CD4-positive, alpha-beta memory T cell (primary cell): ENCODE results near the gene RGS1. TPM values are rescaled to one million over a fixed set of nuclear protein-coding genes. Genes with fewer than 3 reads are reported as not detected.
"Not testable (repeated sequence)": the region's sequence is repeated elsewhere in the genome, so short reads cannot be mapped to it uniquely, and the experiment has no call there.

Source experiments
- CTCF ChIA-PET: fragments of 350-600 bp; sonication (Branson Sonifier 250); formaldehyde crosslinking; loops from one replicate; lab custom pipeline; 2021; ENCODE audit warnings: inconsistent platforms; ENCODE audit not compliant: partially characterized antibody; lab: Charles Lee
- POLR2A ChIA-PET: fragments of 350-600 bp; sonication (Branson Sonifier 250); formaldehyde crosslinking; loops from one replicate; lab custom pipeline; 2021; ENCODE audit not compliant: partially characterized antibody; lab: Charles Lee
- DNase-seq, 5 donors: peaks; one replicate each; pipeline versions ENCODE4 v3.0.0 to v3.0.0-alpha.2; 2020 to 2022; ENCODE audit warnings: mixed read lengths in 1 of 5
- H3K27ac ChIP-seq: one replicate; pipeline ENCODE4 v1.7.0; 2013; ENCODE audit warnings: low read depth, low read length
- H3K27me3 ChIP-seq: 2 replicates; pipeline ENCODE4 v1.7.0; 2013; ENCODE audit warnings: mild to moderate bottlenecking, low read length, moderate library complexity; ENCODE audit not compliant: insufficient read depth
- H3K36me3 ChIP-seq: 2 replicates; pipeline ENCODE4 v1.7.0; 2013; ENCODE audit warnings: mild to moderate bottlenecking, low read length, moderate library complexity; ENCODE audit not compliant: insufficient read depth
- H3K4me1 ChIP-seq: 2 replicates; pipeline ENCODE4 v1.7.0; 2013; ENCODE audit warnings: mild to moderate bottlenecking, low read length, moderate library complexity; ENCODE audit not compliant: insufficient read depth
- H3K4me3 ChIP-seq, 2 donors: one replicate each; pipeline ENCODE4 v1.7.0; 2013; ENCODE audit warnings: low read length in 2 of 2, mild to moderate bottlenecking in 1 of 2
- H3K9me3 ChIP-seq, 2 donors: one replicate each; pipeline ENCODE4 v1.7.0; 2013; ENCODE audit warnings: low read length in 2 of 2, control low read depth in 1 of 2; ENCODE audit not compliant: control insufficient read depth in 1 of 2
- H3K27ac Mint-ChIP-seq, 7 donors: one replicate each; pipeline ENCODE4 v1.8.0; 2020 to 2021; ENCODE audit warnings: mixed read lengths in 7 of 7, mild to moderate bottlenecking in 6 of 7, inconsistent platforms in 3 of 7, moderate library complexity in 3 of 7
- H3K27me3 Mint-ChIP-seq, 2 donors: one replicate each; pipeline ENCODE4 v1.8.0; 2020 to 2021; ENCODE audit warnings: mixed read lengths in 2 of 2
- H3K36me3 Mint-ChIP-seq, 2 donors: one replicate each; pipeline ENCODE4 v1.8.0; 2020 to 2021; ENCODE audit warnings: mixed read lengths in 2 of 2, inconsistent platforms in 1 of 2, mild to moderate bottlenecking in 1 of 2
- H3K4me1 Mint-ChIP-seq, 4 donors: one replicate each; pipeline ENCODE4 v1.8.0; 2020 to 2021; ENCODE audit warnings: mixed read lengths in 4 of 4, mild to moderate bottlenecking in 1 of 4
- H3K4me3 Mint-ChIP-seq, 8 donors: one replicate each; pipeline ENCODE4 v1.8.0; 2020 to 2021; ENCODE audit warnings: mixed read lengths in 8 of 8, mild to moderate bottlenecking in 7 of 8, moderate library complexity in 6 of 8, inconsistent platforms in 3 of 8
- H3K9me3 Mint-ChIP-seq, 8 donors: one replicate each; pipeline ENCODE4 v1.8.0; 2020 to 2021; ENCODE audit warnings: mixed read lengths in 8 of 8, mild to moderate bottlenecking in 5 of 8, inconsistent platforms in 3 of 8, moderate library complexity in 1 of 8
- intact Hi-C: fragments of 100-400 bp; cut with micrococcal nuclease; formaldehyde crosslinking; loops from one replicate; pipeline ENCODE4 v1.15.1; 2023
- polyA plus RNA-seq, 2 donors: library from polyadenylated mRNA; unstranded; fragments of 300-500 nt; fragmentation: Illumina TruSeq; gene quantifications; one replicate each; pipeline ENCODE4 v1.2.3, GENCODE V29; 2021
- total RNA-seq, 2 experiments: library from RNA; stranded (reverse); gene quantifications; one replicate each; pipeline ENCODE4 v1.2.3, GENCODE V29; 2021

RGS1 gene
- total and polyA plus RNA-seq, 4 experiments from 2014 or later: 9.9 to 120 (median 14.8) TPM

- peak overlapping the region in 3 of 8 donors; percentile 1 to 51 (median 9) for H3K4me3 Mint-ChIP-seq
- DNase-seq: peak in 1 of 5 donors; percentile 72
- H3K27me3 Mint-ChIP-seq, POLR2A ChIA-PET, H3K9me3 Mint-ChIP-seq, H3K36me3 Mint-ChIP-seq, H3K27ac ChIP-seq, intact Hi-C loops, CTCF ChIA-PET, H3K9me3 ChIP-seq, H3K4me3 ChIP-seq, H3K36me3 ChIP-seq, H3K27me3 ChIP-seq: not testable (repeated sequence)
- peaks cover 17 to 30% (median 22%) of the 10 kb centered on the region in 4 donors for H3K4me1 Mint-ChIP-seq
- H3K4me1 ChIP-seq: peaks cover 18% of the 10 kb centered on the region
- H3K27ac Mint-ChIP-seq: peak overlapping the region in 4 of 7 donors; percentile 0 to 64 (median 7)
Observed at GRCh38 chr1:192531037-192531703, 44.4 kb upstream of the RGS1 start.

- peaks cover 31% of the 10 kb centered on the region for H3K4me1 ChIP-seq
- no peaks in the 10 kb centered on the region for H3K27me3 ChIP-seq
- H3K9me3 ChIP-seq: no peaks in the 10 kb centered on the region
- Mint-ChIP-seq H3K4me1 (peaks cover 28 to 43% (median 33%) of the 10 kb centered on the region in 4 donors), H3K36me3 (no peaks in the 10 kb centered on the region), H3K4me3 (no peak overlapping the region), H3K27ac (no peak overlapping the region), H3K27me3 (no peaks in the 10 kb centered on the region), H3K9me3 (peaks cover 0 to 4% (median 0%) of the 10 kb centered on the region in 8 donors)
- no peaks in the 10 kb centered on the region for H3K36me3 ChIP-seq
- ChIA-PET CTCF (no interaction called here), POLR2A (no interaction called here)
- no peak overlapping the region for H3K4me3 ChIP-seq
- no peak overlapping the region for H3K27ac ChIP-seq
- intact Hi-C loops: no loop called here
- no peak for DNase-seq
Observed at GRCh38 chr1:192534666-192535065, 40.9 kb upstream of the RGS1 start.

GRCh38 chr1:192535916-192536664, 39.5 kb upstream of the RGS1 start:
- no peaks in the 10 kb centered on the region for H3K9me3 ChIP-seq
- H3K4me3 Mint-ChIP-seq: no peak overlapping the region
- no peaks in the 10 kb centered on the region for H3K36me3 ChIP-seq
- no peak overlapping the region for H3K27ac ChIP-seq
- CTCF ChIA-PET: interaction anchor here (1.3 kb wide), 1 partner anchor 11 kb away, joined by 3 read pairs; no protein-coding TSS in a partner anchor
- intact Hi-C loops: no loop called here
- H3K27me3 Mint-ChIP-seq: no peaks in the 10 kb centered on the region
- no peak for DNase-seq
- no peaks in the 10 kb centered on the region for H3K27me3 ChIP-seq
- H3K4me3 ChIP-seq: no peak overlapping the region
- peaks cover 31% of the 10 kb centered on the region for H3K4me1 ChIP-seq
- H3K27ac Mint-ChIP-seq: peak overlapping the region in 1 of 7 donors; percentile 54
- peaks cover 24 to 40% (median 31%) of the 10 kb centered on the region in 4 donors for H3K4me1 Mint-ChIP-seq
- H3K9me3 Mint-ChIP-seq: peaks cover 0 to 3% (median 0%) of the 10 kb centered on the region in 8 donors
- H3K36me3 Mint-ChIP-seq: no peaks in the 10 kb centered on the region
- POLR2A ChIA-PET: no interaction called here

GRCh38 chr1:192538407-192539296, 36.9 kb upstream of the RGS1 start:
- H3K4me3 ChIP-seq: no peak overlapping the region
- DNase-seq: peak; percentile 61 to 78 (median 66)
- peaks cover 0 to 3% (median 0%) of the 10 kb centered on the region in 8 donors for H3K9me3 Mint-ChIP-seq
- intact Hi-C loops: loop anchor here (1.0 to 2.0 kb wide), 2 partner anchors 9 to 36 kb away; partner anchors contain the start of gene RGS1
- CTCF ChIA-PET: interaction anchor here (1.0 to 1.6 kb wide), 9 partner anchors 9 to 64 kb away, joined by 3 to 7 read pairs (median 4); no protein-coding TSS in a partner anchor
- H3K4me1 ChIP-seq: peaks cover 41% of the 10 kb centered on the region
- H3K36me3 ChIP-seq: no peaks in the 10 kb centered on the region
- H3K36me3 Mint-ChIP-seq: no peaks in the 10 kb centered on the region
- H3K27ac Mint-ChIP-seq: peak overlapping the region; percentile 73 to 97 (median 94)
- H3K27me3 ChIP-seq: no peaks in the 10 kb centered on the region
- no peaks in the 10 kb centered on the region for H3K9me3 ChIP-seq
- peaks cover 27 to 52% (median 40%) of the 10 kb centered on the region in 4 donors for H3K4me1 Mint-ChIP-seq
- POLR2A ChIA-PET: interaction anchor here (0.6 to 2.0 kb wide), 10 partner anchors 11 to 249 kb away, joined by 3 to 20 read pairs (median 4); no protein-coding TSS in a partner anchor
- no peaks in the 10 kb centered on the region for H3K27me3 Mint-ChIP-seq
- H3K27ac ChIP-seq: peak overlapping the region; percentile 15
- peak overlapping the region; percentile 7 to 83 (median 53) for H3K4me3 Mint-ChIP-seq

- H3K4me3 ChIP-seq: no peak overlapping the region
- H3K9me3 ChIP-seq: no peaks in the 10 kb centered on the region
- POLR2A ChIA-PET: interaction anchor here (0.6 to 2.0 kb wide), 11 partner anchors 12 to 248 kb away, joined by 3 to 20 read pairs (median 4); no protein-coding TSS in a partner anchor
- peaks cover 0 to 3% (median 0%) of the 10 kb centered on the region in 8 donors for H3K9me3 Mint-ChIP-seq
- intact Hi-C loops: loop anchor here (1.0 to 2.0 kb wide), 2 partner anchors 8 to 35 kb away; partner anchors contain the start of gene RGS1
- H3K4me1 Mint-ChIP-seq: peaks cover 28 to 52% (median 41%) of the 10 kb centered on the region in 4 donors
- peak overlapping the region; percentile 13 to 83 (median 54) for H3K4me3 Mint-ChIP-seq
- H3K27me3 ChIP-seq: no peaks in the 10 kb centered on the region
- no peak for DNase-seq
- peak overlapping the region; percentile 73 to 97 (median 94) for H3K27ac Mint-ChIP-seq
- H3K36me3 ChIP-seq: no peaks in the 10 kb centered on the region
- H3K27me3 Mint-ChIP-seq: no peaks in the 10 kb centered on the region
- peaks cover 46% of the 10 kb centered on the region for H3K4me1 ChIP-seq
- peak overlapping the region; percentile 15 for H3K27ac ChIP-seq
- CTCF ChIA-PET: interaction anchor here (1.0 to 1.6 kb wide), 11 partner anchors 9 to 65 kb away, joined by 3 to 7 read pairs (median 4); no protein-coding TSS in a partner anchor
- H3K36me3 Mint-ChIP-seq: no peaks in the 10 kb centered on the region
Observed at GRCh38 chr1:192539297-192540092, 36.1 kb upstream of the RGS1 start.

- intact Hi-C loops: no loop called here
- Mint-ChIP-seq H3K4me3 (no peak overlapping the region), H3K4me1 (peaks cover 37 to 70% (median 54%) of the 10 kb centered on the region in 4 donors), H3K9me3 (peaks cover 0 to 2% (median 0%) of the 10 kb centered on the region in 8 donors), H3K36me3 (no peaks in the 10 kb centered on the region), H3K27me3 (no peaks in the 10 kb centered on the region), H3K27ac (peak overlapping the region in 1 of 7 donors; percentile 8)
- ChIA-PET CTCF (interaction anchor here (1.0 to 2.2 kb wide), 6 partner anchors 9 to 66 kb away, joined by 3 to 8 read pairs (median 4); no protein-coding TSS in a partner anchor), POLR2A (interaction anchor here (1.2 kb wide), 1 partner anchor 27 kb away, joined by 3 read pairs; no protein-coding TSS in a partner anchor)
- Histone ChIP-seq H3K4me1 (peaks cover 67% of the 10 kb centered on the region), H3K27ac (no peak overlapping the region), H3K36me3 (no peaks in the 10 kb centered on the region), H3K27me3 (no peaks in the 10 kb centered on the region), H3K4me3 (no peak overlapping the region), H3K9me3 (no peaks in the 10 kb centered on the region)
- no peak for DNase-seq
Observed at GRCh38 chr1:192543445-192543844, 32.1 kb upstream of the RGS1 start.
